Activated naive CD8-positive, alpha-beta T cell (primary cell): ENCODE measurements around the gene STAG1.

Experiments
- H3K27ac Mint-ChIP-seq: one replicate; pipeline ENCODE4 v1.8.0; 2021; ENCODE audit warnings: mixed read lengths
- H3K27me3 Mint-ChIP-seq: one replicate; pipeline ENCODE4 v1.8.0; 2021; ENCODE audit warnings: mixed read lengths
- H3K36me3 Mint-ChIP-seq: one replicate; pipeline ENCODE4 v1.8.0; 2021; ENCODE audit warnings: mixed read lengths
- H3K4me1 Mint-ChIP-seq: one replicate; pipeline ENCODE4 v1.8.0; 2021; ENCODE audit warnings: low read depth, mixed read lengths
- H3K4me3 Mint-ChIP-seq: one replicate; pipeline ENCODE4 v1.8.0; 2021; ENCODE audit warnings: mild to moderate bottlenecking, mixed read lengths
- H3K9me3 Mint-ChIP-seq: one replicate; pipeline ENCODE4 v1.8.0; 2021; ENCODE audit warnings: low read depth, mixed read lengths

STAG1 gene

DNA sequence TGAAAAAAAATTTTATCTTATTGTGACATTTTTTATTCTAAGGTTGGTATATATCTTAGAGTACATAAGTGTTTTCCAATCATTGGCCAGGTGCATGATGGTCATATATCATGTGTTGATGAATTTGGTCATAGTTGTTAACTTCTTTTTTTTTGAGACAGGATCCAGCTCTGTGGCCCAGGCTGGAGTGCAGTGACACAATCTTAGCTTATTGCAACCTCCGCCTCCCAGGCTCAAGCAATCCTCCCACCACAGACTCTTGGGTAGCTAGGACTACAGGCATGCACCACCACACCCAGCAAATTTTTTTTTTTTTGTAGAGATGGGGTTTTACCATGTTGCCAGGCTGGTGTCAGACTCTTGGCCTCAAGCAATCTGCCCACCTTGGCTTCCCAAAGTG lies 458.0 kb downstream of the STAG1 start:
- Mint-ChIP-seq H3K36me3 (peaks cover 25% of the 10 kb centered on the region), H3K27me3 (no peaks in the 10 kb centered on the region), H3K4me3 (no peak overlapping the region), H3K27ac (no peak overlapping the region), H3K4me1 (no peaks in the 10 kb centered on the region), H3K9me3 (no peaks in the 10 kb centered on the region)

DNA sequence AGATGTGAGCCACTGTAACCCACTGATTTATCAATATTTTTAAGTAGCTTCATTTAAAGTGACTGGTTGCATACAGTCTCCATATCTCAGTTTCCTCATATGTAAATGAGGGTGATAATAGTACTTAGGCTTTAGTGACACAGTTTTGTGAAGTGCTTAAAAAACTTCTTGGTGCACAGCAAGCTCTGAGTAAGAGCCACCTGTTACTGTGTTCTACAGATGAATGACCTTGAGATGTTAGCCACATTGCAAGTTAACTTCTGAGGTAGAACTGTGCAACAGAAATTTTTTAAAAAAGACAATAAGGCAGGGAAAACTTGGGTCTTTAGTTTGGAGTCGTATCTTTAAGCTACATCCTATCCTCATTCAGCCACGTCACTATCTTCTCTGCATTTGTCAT lies 458.9 kb downstream of the STAG1 start:
- no peaks in the 10 kb centered on the region for H3K27me3 Mint-ChIP-seq
- H3K36me3 Mint-ChIP-seq = peaks cover 27% of the 10 kb centered on the region
- no peak overlapping the region for H3K27ac Mint-ChIP-seq
- no peak overlapping the region for H3K4me3 Mint-ChIP-seq
- no peaks in the 10 kb centered on the region for H3K9me3 Mint-ChIP-seq
- no peaks in the 10 kb centered on the region for H3K4me1 Mint-ChIP-seq

DNA sequence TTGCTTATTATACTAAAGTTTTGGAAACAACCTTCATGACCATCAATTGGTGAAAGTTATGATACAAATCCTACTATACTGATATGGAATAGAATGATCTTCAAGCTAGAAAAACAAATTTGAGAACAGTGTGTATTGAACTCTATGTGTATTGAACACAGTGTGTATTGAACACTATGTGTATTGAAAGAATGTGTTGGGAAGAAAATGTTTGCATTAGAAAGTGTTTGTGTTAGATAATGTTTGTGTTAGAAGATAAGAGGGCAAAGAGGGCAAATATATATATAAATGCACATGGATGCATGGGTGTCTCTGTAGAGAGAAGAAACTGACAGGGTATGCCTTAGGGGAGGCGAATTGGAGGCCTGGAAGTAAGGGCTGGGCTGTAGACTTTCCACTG lies 459.7 kb downstream of the STAG1 start:
- Mint-ChIP-seq H3K27me3 (no peaks in the 10 kb centered on the region), H3K4me3 (no peak overlapping the region), H3K36me3 (peaks cover 29% of the 10 kb centered on the region), H3K9me3 (no peaks in the 10 kb centered on the region), H3K4me1 (no peaks in the 10 kb centered on the region), H3K27ac (no peak overlapping the region)

DNA sequence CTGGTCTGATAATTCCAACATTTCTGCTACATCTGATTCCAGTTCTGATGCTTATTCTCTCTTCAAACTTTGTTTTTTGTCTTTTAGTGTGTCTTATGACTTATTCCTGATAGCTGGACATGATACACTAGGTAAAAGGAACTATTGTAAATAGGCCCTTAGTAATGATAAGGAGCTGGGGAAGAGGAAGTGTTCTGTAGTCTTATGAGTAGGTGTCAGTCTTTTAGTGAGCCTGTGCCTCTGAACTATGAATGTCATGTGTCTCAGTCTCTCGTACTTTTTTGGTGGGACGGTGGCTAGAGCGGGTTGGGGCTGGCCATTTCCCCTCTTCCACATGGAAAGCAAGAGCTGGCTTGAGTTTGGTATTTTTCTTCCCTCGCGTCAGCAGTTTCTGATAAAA lies 460.9 kb downstream of the STAG1 start:
- Mint-ChIP-seq H3K27me3 (no peaks in the 10 kb centered on the region), H3K27ac (no peak overlapping the region), H3K9me3 (no peaks in the 10 kb centered on the region), H3K4me3 (no peak overlapping the region), H3K36me3 (peaks cover 30% of the 10 kb centered on the region), H3K4me1 (no peaks in the 10 kb centered on the region)
